GM19372 (cell line): Measurements from ENCODE around the gene PRAME.
"Not testable (repeated sequence)": the region's sequence is repeated elsewhere in the genome, so short reads cannot be mapped to it uniquely, and the experiment has no call there.

ENCODE experiments used
- ATAC-seq: cut with Tn5 transposase; IDR thresholded peaks from one replicate; pipeline ENCODE4 v1.9.1; 2021; ENCODE audit warnings: mild to moderate bottlenecking, low read depth, moderate library complexity; ENCODE audit not compliant: unreplicated experiment

The PRAME gene

GRCh38 chr22:22558972-22559603 lies at the start of gene PRAME:
Gene PRAME (minus strand): TSS chr22:22559265. CDS start chr22:22556832, 2,433 bp downstream.
- ATAC-seq: no peak

GRCh38 chr22:22608022-22608421 lies 49.0 kb upstream of the PRAME start:
- not testable (repeated sequence) for ATAC-seq

- no peak for ATAC-seq
These were observed 46.0 kb upstream of the PRAME start for GRCh38 chr22:22605074-22605404.

- ATAC-seq: no peak
These were observed 45.4 kb upstream of the PRAME start for GRCh38 chr22:22604326-22605073.

- ATAC-seq: no peak
These were observed 44.4 kb upstream of the PRAME start for GRCh38 chr22:22603470-22603947.

GRCh38 chr22:22600531-22601261 lies 41.6 kb upstream of the PRAME start:
- no peak for ATAC-seq

- no peak for ATAC-seq
These were observed 40.2 kb upstream of the PRAME start for GRCh38 chr22:22599248-22599647.

- no peak for ATAC-seq
These were observed 39.1 kb upstream of the PRAME start for GRCh38 chr22:22598144-22598543.

GRCh38 chr22:22595001-22595835 lies 36.2 kb upstream of the PRAME start:
- no peak for ATAC-seq

GRCh38 chr22:22593964-22594656 lies 35.0 kb upstream of the PRAME start:
- ATAC-seq: no peak

- no peak for ATAC-seq
These were observed 34.2 kb upstream of the PRAME start for GRCh38 chr22:22593250-22593649.

GRCh38 chr22:22591348-22592299 lies 32.6 kb upstream of the PRAME start:
- ATAC-seq: no peak

GRCh38 chr22:22590136-22590891 lies 31.2 kb upstream of the PRAME start:
- ATAC-seq: no peak

GRCh38 chr22:22588485-22589164 lies 29.6 kb upstream of the PRAME start:
- no peak for ATAC-seq

- ATAC-seq: no peak
These were observed 28.6 kb upstream of the PRAME start for GRCh38 chr22:22587577-22588188.

- ATAC-seq: no peak
These were observed 25.7 kb upstream of the PRAME start for GRCh38 chr22:22584722-22585121.

GRCh38 chr22:22583030-22583429 lies 24.0 kb upstream of the PRAME start:
- ATAC-seq: no peak
